NCI-H2196 treated with DMSO at 0.1 percent for 48 hours (cell line): ENCODE results near the gene TRRAP.

Experiments
- DNase-seq: peaks from one replicate; lab custom pipeline; 2025; ENCODE audit not compliant: unreplicated experiment; lab: John Stamatoyannopoulos, UW

TRRAP gene

GRCh38 chr7:98982686-98983085 is 104.4 kb downstream of the TRRAP start:
- DNase-seq: no peak

DNA sequence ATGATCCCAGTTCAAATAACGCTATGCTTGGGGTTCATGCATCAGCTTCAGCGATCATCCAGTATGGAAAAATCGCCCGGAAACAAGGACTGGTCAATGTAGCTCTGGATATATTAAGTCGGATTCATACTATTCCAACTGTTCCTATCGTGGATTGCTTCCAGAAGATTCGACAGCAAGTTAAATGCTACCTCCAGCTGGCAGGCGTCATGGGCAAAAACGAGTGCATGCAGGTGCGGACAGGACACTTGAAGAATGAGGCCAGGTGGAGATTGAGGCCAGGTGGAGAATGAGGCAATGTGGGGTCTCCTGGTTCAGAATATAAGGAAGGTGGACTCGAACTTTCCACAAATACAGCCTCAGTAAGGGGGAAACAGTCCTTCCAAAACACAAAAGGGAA is 105.8 kb downstream of the TRRAP start:
- DNase-seq: no peak

GRCh38 chr7:98985406-98985805 is 107.1 kb downstream of the TRRAP start:
- DNase-seq: no peak

- no peak for DNase-seq
These were observed 107.6 kb downstream of the TRRAP start for GRCh38 chr7:98985945-98986344.

GRCh38 chr7:98988641-98989040 is 110.3 kb downstream of the TRRAP start:
- DNase-seq: no peak

DNA sequence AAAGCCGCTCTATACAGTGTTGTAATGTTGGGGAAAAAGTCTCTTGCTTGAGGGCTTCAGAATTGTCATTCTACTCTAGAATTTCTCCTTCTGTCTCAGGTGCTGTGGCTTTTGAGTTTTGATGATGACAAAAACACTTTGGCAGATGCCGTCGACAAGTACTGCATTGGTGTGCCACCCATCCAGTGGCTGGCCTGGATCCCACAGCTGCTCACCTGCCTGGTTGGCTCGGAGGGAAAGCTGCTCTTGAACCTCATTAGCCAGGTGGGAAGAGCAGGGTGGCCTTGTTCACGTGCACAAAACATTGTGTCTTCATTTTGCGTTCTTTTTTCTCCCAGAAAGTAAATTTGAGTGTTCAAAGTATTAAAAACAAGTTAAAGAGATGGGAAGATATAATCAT is 112.0 kb downstream of the TRRAP start:
- DNase-seq: no peak

- DNase-seq: no peak
These were observed 112.8 kb downstream of the TRRAP start for GRCh38 chr7:98991141-98991540.

- no peak for DNase-seq
These were observed 113.7 kb downstream of the TRRAP start for GRCh38 chr7:98992076-98992475.

DNA sequence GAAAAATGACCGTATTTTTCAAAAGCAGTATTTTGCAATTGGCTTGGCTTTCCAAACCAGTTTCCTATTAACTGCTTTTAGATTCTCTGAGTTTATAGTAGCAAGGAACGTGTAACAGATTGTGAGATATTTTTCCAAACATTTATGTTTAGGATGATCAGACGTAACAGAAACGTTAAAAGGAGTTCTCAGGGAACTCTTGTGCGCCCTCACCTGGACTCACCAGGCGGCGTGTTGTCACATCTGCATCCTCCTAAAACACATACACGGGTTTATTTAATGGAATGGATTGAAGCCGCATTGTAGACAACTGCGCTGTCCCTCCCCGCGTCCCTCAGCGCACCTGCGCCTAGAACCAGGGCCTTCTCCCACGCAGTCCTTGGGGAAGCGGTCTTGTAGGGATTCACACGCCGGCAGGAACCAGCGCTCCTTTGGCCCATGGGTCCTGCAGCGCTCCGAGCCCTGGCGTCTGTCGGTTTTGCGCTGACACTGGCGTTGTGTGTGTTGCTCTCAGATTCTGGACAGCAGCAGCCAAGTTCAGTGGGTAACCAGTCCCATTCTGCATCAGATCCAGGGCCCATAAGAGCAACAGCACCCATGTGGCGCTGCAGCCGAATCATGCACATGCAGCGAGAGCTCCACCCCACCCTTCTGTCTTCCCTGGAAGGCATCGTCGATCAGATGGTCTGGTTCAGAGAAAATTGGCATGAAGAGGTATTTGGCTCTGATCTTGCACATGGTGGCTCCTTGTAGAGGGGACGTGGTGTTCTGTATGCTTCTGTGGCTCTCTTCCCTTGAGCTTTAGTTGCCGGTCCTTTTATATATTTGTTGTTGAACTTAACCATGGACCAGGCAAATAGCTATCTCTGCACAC is 114.9 kb downstream of the TRRAP start:
- no peak for DNase-seq

GRCh38 chr7:98994046-98994944 is 116.0 kb downstream of the TRRAP start:
- no peak for DNase-seq

DNA sequence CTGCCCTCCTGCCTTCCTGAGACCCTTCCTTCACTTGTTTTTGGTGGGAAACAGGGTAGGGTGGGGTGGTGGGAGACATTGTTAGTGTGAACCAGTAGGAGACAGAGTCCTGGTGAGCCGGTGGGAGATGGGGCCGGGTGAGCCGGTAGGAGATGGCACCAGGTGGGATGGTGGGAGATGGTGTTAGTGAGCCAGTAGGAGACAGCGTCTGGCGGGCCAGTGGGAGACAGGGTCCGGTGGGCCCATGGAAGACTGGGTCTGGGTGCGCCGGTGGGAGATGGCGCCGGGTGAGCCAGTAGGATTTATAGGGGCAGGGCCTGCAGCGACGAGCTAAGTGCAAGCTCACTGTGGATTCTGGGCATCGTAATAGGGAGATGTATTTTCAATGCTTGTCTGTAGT is 116.8 kb downstream of the TRRAP start:
- no peak for DNase-seq

DNA sequence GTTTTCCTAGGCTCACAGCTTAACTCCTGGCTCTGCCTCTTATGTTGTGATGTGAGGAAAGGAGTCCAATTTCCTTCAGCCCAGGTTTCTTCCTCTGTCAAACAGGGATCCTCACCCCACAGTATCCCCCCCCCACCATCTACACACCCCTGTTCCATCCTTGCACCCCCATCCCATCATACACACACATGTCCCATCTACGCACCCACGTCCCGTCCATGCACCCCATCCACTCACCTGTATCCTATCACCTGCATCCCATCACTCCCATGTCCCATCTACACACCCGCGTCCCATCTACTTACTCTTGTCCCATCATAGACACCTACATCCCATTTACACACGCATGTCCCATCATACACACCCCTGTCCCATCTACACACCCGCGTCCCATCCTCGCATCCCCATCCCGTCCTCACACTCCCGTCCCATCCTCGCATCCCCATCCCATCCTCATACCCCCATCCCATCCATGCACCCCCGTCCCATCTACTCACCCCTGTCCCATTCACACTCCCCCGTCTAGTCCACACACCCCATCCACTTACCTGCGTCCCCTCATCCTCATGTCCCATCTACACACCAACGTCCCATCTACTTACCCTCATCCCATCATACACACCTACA is 117.3 kb downstream of the TRRAP start:
- no peak for DNase-seq

- DNase-seq: no peak
These were observed 117.8 kb downstream of the TRRAP start for GRCh38 chr7:98996150-98996552.

GRCh38 chr7:98997846-98998245 is 119.5 kb downstream of the TRRAP start:
- DNase-seq: no peak

- DNase-seq: no peak
These were observed 120.7 kb downstream of the TRRAP start for GRCh38 chr7:98998821-98999725.

- no peak for DNase-seq
These were observed 122.0 kb downstream of the TRRAP start for GRCh38 chr7:99000196-99000903.

GRCh38 chr7:99000904-99001465 is 122.7 kb downstream of the TRRAP start:
- no peak for DNase-seq

DNA sequence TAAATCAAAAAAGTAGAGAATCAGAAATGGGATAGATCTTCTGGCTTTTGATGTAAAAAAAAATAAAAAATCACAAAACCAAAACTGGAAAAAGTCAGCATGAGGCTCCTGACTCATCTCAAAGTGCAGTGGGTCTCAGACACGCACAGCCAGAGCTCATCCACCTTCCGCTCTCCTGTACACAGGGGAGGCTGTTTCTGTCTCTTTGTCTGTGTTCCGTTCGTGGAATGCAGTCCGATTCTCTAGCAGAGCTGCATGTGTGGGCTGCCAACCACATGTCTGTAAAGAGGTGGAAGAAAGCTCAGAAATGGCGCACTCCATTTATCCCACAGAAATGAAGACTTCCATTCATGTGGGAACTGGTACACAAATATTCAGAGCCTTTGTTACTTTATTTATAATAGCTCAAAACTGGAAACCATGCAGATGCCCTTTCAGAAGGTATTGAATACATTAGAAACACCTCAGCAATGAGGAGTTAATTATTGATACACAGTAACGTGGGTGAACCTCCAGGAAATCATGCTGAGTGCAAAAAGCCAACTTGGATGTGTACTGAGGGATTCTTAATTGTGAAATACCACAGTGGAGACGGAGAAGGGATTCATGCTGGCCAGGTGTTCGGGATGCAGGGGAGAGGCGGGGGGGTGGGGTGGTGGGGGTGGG is 123.3 kb downstream of the TRRAP start:
- DNase-seq: no peak
